ENCODE measurements around the gene CCDC177.

The CCDC177 gene

DNA sequence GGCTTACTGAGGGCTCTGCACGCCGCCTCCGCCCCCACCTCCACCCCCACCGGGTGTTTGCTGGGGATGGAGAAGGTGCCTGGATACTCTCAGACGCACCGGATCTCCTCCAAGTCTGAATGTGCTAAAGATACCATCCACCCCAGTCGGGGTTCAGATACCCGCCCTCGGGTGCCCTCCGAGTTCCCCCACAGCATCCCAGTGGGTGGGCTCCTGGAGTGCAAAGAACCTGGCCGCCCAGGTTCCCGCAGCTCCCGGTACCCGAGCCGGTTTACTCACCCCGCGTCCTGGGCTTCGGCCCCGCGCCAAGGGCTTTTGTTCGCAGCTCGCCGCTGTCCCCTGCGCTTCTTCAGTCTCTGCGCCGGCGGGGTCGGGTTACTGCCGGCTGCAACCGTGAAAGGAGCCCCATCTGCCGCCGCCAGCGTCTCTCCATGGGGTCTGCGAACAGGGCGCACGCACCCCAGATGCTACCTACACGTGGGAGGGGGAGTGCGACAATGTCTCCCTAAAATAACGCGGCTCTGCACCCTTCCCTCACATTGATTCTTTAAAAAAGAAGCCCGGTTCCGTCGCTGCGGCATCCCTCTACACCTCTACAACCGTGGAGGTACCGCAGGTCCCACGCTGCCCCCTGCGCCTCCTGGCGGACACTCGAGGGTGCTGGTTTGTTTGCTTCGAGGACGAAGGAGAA lies at the start of gene CCDC177:
Gene CCDC177 (minus strand): TSS at position 609 of the 691 bp plus-strand sequence. CDS start 1,249 bp downstream, outside the sequence.
- DNase-seq, result peak; percentile 80

DNA sequence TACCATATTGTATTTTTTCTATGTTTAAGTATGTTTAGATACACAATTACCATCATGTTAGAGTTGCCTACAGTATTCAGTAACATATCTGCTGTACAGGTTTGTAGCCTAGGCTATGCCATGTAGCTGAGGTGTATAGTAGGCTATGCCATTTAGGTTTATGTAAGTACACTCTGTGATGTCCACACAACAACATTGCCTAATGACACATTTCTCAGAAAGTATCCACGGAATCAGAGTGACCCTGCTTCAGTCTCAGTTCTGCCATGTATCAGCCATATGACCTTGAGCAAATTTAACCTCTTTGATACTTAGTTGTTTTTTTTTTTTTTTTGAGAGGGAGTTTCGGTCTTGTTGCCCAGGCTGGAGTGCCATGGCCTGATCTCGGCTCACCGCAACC lies 49.5 kb upstream of the CCDC177 start:
- DNase-seq, result no peak

DNA sequence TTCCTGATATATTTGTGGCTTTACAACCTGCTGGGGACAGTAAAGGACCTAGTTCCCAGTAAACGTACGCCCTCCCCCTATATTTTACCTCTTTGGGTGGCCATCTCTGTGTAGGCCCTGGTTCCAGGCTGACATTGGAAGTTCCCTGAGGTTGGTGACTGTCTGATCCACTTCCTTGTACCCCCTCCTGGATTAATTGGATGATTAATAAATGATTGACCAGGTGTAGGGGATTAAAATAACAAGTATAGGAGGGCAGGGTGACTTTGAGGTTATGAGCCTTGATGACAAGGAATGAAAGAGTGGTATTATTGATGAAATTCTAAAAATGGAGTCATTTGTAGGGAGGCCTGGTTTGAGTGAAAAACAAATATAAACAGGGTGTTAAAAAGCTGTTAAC lies 46.3 kb upstream of the CCDC177 start:
- DNase-seq, result no peak

DNA sequence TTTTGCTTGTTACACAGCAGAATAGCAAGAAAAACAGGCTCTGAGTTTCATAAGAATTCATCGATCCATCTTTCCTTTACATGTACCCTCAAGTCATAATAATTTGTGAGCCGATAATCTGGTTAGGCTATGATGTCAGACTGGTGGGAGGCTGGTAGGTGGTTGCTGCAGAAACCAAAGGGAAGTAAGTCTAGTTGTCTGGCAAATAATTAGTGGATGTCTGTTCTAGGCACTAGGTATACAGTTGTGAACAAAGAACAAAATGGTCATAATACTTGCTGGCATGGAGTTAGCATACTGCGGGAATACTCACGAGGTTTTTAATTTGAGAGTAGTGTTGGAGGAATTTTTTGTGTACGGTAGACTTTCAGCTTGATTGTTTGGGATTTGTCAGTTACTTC lies 45.5 kb upstream of the CCDC177 start:
- peak; percentile 26 for DNase-seq

DNA sequence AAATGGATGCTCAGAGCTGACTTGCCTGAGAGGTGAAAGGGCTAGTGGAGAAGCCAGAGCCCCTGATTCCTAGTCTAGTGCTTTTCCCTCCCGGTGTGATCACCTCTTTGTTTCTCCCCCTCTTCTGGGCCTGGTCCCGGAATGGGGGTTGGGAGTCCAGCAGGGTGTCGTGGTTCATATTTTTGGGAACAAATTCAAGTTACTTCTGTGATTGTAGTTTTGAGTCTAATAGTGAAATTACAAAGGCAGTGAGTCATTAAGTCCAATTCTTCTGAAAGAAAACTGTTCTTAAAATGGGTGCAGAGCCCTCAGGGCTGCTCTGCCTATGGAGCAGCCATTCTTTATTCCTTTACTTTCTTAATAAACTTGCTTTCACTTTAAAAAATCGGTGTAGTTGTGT lies 44.3 kb upstream of the CCDC177 start:
- no peak for DNase-seq

DNA sequence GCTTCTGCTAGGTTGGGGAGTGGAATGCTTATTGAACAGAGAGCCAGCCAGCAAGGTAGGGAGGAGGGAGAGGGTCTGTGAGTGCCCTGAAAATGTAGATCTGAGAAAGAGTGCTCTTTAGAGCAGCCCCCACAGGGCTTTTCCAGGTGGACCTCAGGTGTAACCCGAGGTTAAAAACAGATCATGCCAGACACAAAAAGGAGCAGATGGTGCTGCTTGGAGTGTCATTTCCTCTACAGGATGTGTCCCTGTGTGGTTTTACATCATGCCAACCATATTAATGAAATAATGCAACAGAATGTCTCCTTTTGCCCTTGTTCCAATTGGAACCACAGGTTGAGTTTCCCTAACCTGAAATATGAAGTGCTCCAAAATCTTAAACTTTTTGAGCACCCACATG lies 43.1 kb upstream of the CCDC177 start:
- no peak for DNase-seq

DNA sequence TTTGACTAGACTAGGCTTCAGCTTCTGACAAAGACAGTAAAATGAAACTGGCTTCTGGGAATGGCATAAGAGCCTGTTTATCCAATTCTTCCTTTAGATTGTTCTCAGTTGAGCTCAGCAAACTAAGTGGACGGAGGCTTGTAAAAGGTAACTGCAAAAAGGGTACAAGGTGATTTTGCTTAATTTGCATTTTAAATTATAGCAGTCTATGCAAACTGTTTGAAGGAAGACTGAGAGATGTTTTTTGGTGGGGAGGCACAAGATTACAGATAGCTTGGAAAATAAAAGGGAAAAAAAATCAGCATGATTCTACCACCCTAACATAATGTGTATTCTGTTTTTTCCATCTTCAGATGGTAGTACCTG lies 41.7 kb upstream of the CCDC177 start:
- DNase-seq, result no peak

DNA sequence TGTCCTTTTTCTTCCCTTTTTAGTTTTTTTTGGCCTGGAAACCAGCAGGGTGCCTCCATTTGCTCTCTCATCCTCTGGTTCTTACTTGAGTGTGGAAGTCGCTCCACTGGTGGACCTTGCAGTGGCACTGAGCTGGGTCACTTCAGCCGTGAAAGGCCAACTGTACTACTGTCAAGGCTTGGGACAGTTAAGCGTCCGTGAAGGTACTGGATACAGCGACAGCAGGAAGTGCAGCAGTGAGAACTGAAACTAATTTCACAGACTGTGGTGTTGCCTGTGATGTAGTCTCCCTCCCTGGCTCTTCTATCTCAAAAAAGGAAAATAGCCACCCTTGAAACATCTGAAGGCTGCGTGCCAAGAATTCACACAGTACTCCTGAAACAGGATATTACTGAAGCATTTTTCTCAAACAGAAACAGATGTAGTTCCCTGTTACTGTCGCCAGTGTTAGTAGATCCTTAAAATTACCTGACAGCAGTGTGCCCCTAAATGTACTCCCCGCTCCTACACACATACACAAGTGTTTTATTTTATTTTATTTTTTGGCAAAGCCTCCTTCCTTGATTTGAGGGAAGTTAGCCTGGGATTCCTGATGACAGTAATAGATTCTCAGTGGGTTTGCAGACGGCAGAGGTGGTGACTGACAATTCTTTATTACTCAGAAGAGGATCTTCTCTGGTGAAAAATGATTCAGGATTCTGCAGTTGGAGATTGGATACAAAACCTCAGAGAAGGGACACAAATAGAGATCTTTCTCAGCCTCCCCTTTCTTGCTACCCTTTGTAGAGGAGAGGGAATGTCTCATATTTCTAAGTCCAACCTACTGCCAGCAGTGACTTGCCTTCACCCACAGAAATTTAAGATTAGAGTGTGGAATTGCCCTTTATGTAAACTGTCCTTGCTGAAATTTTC lies 41.1 kb upstream of the CCDC177 start:
- peak; percentile 59 for DNase-seq

DNA sequence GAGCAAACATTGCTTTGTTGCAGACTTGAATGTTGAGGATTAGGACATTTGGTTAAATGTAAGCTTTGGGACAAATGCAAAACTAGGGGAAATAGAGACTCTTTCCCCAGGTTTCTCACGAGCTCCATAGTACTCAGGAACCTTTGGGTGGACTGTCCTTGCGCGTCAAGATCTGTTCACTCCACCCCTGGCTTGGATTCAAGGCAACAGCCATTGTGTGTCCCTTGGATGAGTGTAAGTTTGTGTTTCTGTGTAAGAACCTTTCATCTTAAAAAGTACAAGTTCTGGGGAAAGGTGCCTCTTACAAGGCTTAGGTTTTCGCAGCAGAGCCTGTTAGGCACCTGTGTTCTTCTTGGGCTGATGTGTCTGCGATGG lies 40.4 kb upstream of the CCDC177 start:
- DNase-seq, result no peak

DNA sequence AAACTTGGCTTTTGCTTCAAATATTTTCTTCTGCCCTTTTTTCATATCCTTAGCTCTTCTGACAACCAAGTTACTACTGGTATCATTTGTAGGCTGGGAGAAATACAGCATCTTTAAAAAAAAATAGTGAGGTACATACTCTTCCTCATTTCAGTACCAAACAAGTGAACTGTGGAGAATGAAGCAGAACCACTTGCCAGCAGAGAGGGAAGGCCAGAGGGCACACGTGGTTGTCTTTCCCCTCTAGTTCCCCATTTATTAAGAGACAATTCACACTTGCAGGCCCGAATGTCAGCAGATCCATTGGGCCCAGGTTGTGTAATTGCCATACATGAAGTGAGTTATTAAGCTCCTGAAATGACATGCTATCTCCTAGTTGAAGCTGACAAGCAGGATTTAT lies 39.9 kb upstream of the CCDC177 start:
- DNase-seq, result no peak

DNA sequence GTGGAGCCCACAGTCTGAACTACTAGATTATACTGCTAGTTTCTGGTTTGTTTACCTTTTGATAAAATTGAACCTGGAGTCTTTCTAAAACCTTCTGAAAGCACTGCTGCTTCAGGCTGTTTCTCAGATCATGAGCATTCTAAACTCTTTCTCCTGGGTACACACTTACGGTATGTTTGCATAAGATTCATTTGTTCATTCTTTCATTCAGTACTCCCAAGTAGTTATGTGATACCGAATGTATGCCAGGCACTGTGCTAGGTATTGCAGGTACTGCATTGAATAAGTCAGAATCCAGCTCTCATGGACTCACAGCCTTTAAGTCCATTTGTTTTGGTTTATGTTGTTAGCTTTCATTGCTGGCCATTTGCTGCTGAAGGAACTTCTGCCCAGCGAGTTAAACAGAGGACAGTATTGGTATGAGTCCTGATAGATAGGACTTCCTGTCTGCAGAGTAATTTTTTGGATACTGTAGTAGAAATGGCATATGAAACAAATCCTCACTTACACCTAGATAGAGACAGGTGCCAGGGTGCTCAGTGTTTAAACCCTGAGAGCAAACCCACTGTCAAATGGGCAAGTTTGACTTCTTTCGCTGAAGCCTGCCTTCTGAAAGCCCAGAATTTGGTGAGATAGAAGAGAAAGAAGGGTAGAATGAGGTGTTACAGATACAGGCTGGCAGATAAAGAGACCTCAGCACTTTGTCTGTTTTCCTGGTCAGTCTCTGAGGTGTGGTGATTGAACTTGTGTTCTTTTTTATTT lies 38.8 kb upstream of the CCDC177 start:
- no peak for DNase-seq

DNA sequence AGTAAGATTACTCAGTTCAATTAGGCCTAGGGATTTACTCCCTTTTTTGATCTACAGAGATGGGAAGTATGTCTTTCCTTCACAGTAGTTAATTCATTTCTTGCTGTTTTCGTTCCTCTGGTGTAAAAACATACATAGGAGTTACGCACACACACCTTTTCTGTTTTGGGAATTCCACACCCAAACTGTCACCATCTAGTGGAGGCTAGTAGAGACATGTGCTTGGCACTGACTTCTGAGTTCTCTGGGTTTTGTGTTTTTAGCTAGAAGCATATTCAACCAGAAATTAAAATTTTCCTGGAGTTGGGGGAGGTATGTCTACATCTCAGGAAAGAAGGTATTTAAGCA lies 38.1 kb upstream of the CCDC177 start:
- DNase-seq, result peak; percentile 12

DNA sequence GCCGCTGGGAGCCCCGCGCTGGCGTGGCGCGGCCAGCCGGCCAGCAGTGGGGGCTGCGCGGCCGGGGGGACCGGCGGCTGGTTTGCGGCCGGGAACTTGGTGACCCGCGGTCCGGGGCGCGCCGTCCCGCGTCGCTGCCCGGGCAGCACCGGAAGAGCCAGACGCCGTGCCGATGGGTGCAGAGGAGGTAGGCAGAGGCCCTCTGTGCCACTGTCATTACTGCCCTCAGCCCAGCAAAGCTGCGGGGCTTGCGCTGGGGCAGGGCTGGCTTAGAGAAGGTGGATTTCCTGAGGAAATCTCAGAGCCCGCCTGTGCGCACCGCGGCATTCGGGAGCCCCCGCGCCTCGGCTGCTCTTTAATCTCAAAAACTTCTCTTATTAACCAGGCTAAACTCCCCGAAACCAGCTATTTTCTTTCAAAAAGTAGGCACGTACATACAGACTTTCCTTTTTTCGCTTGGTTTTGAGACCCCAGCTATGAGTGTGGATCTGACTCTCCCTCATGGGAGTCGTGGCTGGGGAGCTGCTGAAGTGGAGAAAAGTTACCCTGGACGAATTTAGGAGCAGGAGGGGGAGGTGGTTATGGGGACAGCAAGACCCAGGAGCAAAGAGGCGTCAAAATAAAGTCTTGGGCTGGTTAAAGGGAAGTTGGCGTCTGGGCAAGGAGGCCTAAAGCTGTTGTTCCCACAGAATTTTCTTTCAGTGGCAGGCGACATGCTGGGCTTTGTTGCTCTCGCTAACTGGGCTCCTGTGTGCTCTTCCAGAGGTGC lies 37.5 kb upstream of the CCDC177 start:
- DNase-seq, result peak; percentile 60

DNA sequence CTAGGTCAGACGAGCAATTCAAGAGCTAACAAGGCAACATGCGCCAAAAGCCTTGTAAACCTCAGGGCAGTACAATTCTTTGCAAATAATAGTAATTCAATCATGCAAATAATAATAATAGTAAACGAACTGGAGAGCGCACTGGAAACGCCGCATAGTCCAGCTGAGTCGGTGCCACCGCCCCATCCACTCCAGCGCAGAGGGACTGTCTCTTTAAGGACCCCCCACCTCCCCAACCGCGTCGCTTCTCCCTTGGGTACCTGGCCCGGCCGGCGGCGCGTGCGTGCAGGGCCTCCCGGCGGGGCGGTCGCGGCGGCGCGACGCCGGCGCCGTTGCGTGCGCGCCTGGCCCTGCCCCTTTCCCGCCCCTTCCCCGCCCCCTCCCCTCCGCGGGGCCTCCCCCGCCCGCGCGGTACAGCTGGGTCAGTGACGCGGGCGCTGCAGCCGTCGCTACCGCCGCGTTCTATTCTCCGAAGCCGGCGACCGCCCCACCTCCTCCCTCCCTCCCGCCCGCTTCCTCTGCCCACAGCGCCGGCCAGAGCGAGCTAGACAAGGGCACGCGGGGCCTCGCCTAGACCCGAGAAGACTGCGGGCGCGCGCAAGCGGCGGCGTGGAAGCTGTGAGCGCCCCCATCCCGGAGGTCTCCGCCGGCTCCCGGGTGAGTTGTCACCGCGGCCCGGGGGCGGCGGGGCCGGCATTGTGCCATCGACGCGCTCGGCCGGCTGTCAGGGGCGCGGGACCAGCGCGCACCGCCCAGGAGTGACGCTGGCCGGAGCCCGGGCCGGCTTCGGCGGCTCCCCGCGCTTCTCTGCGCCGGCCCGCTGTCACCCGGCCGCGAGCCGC lies 36.7 kb upstream of the CCDC177 start, which contains the start of gene SUSD6:
Gene SUSD6 (plus strand): TSS at position 425 of the 842 bp plus-strand sequence. CDS start 46,997 bp downstream, outside the sequence.
- DNase-seq, result peak; percentile 94

DNA sequence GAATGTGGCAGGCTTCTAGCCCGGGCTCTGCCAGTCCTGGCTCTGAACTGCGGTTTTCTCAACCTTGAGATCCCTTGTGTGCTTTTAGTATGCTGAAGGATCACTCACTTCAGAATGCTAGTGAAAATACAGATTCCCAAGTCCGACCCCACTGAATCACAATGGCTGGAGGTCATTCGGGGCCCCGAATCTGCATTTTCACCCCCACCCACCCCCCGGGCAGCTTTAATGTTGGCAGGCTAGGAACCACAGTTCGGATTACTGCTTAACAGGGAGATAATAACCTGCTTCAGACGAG lies 36.2 kb upstream of the CCDC177 start:
- DNase-seq, result peak; percentile 15

DNA sequence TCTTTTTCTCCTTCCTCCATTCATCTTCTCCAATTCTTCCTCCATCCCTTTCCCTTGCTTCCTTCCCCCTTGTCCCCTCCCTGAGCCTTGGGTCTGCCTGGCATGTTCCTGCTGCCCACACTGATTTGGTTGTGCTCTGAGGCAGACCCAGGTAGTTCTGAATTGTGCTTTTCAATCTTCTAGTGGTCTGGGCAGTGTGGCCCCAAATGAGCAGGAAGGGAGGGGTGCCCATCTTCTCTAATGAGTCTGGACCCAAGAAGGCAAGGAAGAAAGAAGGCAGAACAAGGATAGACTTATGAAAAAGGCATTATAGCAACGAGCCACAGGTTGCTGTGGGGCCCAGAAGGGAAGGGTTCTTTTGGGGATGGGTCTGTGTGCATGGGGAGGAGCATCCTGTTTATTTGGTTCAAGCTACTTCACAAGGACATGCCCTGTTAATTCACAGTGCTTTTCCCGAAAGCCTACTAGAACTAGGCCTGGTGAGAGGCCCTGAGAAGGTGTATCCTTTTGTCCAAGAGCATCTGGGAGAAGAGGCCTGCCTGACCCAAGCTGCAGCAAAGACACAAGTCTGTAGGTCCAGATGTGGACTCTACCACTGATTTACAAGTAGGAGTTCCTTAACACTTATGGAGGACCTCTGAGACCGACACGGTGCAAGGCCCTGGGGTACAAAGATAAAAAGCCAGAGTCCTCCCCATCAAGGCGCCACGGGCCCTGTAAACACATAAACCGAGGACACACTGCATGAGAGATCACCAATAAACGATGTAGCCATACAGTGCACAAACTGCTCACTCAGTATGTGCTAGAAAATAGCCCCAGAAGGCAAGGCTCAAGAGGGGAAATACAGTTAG lies 35.6 kb upstream of the CCDC177 start:
- DNase-seq, result no peak

DNA sequence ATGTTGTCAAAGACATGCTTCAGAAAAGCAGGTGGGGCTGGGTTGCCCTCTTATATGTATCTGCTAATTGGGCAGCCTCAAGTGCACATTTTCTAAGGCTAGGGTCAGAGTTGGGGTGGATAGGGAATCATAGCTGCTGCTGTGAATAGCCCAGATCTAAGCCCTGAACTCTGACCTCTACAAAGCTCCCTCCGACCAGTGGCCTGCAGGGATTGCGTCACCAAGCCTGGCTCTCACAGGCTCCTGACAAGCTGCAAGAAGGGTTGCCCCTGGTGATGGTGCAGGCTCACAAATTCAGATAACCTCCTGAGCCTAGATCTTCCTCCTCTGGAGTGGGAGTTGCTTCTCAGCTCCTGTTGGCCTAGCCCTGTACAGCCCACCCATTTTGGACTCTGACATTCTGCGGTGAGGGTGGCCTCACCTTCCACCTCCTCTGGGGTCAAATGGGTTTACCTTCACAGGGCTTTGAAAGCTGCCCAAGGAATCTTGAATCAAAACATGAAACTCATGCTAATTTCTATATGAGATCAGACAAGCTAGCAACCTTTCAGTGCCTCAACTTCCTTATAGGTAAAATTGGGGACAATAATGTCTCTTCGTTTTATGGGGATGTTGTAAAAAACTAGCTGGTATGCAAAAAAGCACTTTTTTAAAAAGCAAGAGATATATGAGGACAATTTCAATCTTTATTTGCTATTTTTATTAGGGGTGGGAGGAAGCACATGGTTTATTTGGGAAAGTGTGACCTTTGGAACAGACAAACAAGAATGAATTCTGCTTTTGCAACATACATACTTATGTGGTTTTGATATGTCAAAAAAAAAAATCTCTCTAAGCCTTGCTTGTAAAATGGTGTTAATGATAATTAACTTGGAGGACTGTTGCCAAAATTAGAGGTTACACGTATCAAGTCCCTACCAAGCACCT lies 31.9 kb upstream of the CCDC177 start:
- no peak for DNase-seq

DNA sequence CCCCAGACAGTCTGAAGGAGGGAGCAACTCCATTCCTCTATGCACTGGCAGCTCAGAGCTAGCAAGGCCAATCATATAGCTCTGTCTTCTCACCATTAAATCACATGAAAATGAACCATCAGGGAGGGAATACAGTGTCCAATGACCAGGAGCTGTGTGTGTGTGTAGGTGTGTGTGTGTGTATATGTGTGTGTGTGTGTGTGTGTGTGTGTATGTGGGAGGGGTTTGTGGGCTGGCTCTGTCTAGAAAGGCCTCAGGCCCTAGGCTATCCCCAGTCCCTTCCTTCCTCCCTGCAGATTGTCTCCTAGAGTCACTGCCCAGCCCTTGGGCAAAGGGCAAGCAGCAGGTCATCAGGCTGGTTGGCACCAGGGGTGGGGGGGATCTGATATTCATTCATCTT lies 31.1 kb upstream of the CCDC177 start:
- no peak for DNase-seq

DNA sequence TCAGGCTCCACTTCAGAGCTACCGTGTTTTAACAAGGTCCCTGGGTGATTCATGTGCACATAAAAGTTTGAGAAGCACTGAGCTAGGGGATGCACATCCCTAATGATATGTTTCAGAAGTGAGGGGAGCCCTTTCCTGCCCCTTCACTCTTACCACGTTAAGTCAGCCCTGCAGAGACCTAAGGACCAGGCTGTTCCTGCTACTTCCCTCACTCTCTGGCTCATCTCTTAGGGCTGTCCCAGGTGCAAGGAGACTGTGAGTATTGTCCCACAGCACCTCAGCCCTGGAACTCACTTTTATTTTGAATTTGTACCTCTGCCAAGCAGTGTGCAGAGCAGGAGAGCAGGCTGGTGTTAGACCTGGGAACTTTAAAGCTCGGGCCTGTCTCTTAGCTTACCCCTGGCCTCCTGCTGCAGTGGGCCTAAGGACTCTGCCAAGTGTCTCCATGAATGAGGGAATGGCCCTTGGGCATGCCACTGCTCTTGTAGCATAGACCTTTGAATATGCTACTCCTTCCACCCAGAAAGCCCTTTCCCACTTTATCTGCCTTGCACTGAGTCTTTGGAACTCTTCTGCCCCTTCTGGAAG lies 25.7 kb upstream of the CCDC177 start:
- DNase-seq, result no peak
